HG03378 (cell line): ENCODE measurements around the gene PCDHB7.
"Not testable (repeated sequence)": the region's sequence is repeated elsewhere in the genome, so short reads cannot be mapped to it uniquely, and the experiment has no call there.

Experiments
- ATAC-seq: cut with Tn5 transposase; IDR thresholded peaks from one replicate; pipeline ENCODE4 v1.9.1; 2021; ENCODE audit warnings: mild to moderate bottlenecking, moderate library complexity; ENCODE audit not compliant: unreplicated experiment

The PCDHB7 gene

DNA sequence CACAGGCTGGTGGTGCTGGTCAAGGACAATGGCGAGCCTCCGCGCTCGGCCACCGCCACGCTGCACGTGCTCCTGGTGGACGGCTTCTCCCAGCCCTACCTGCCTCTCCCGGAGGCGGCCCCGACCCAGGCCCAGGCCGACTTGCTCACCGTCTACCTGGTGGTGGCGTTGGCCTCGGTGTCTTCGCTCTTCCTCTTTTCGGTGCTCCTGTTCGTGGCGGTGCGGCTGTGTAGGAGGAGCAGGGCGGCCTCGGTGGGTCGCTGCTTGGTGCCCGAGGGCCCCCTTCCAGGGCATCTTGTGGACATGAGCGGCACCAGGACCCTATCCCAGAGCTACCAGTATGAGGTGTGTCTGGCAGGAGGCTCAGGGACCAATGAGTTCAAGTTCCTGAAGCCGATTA, 43.6 kb downstream of the PCDHB7 start:
- ATAC-seq, result not testable (repeated sequence)

DNA sequence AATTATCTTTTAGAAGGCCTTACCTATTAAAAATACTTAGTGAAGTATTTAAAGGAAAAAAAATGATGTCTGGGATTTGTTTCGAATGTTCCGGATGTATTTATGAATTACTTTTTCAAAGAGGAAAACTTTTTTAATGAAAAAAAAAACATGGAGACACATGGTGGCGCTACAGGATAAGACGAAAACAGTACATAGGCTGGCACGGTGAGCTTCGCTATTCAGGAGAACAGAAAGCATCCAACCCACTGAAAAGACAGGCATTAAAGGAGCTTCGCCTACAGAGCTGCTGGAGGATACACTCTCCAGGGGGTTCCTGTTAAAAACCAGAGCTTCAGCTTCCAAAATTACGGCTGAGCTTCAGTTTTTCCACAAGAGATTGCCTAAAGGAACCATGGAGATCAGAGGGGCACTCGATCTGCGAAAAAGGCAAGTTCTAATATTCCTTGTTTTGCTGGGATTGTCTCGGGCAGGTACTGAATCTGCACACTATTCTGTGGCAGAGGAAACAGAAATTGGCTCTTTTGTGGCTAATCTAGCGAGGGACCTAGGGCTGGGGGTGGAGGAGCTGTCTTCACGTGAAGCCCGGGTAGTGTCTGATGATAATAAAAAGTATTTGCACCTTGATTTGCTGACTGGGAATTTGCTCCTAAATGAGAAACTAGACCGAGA, 50.8 kb downstream of the PCDHB7 start, which contains the start of gene PCDHB14:
PCDHB14 (plus strand) TSS at position 232 of the 672 bp plus-strand sequence; CDS start at position 395, 163 bp downstream.
- ATAC-seq, result no peak

DNA sequence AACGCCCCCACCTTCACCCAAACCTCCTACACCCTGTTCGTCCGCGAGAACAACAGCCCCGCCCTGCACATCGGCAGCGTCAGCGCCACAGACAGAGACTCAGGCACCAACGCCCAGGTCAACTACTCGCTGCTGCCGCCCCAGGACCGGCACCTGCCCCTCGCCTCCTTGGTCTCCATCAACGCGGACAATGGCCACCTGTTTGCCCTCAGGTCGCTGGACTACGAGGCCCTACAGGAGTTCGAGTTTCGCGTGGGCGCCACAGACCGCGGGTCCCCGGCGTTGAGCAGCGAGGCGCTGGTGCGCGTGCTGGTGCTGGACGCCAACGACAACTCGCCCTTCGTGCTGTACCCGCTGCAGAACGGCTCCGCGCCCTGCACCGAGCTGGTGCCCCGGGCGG, 52.4 kb downstream of the PCDHB7 start:
- not testable (repeated sequence) for ATAC-seq

DNA sequence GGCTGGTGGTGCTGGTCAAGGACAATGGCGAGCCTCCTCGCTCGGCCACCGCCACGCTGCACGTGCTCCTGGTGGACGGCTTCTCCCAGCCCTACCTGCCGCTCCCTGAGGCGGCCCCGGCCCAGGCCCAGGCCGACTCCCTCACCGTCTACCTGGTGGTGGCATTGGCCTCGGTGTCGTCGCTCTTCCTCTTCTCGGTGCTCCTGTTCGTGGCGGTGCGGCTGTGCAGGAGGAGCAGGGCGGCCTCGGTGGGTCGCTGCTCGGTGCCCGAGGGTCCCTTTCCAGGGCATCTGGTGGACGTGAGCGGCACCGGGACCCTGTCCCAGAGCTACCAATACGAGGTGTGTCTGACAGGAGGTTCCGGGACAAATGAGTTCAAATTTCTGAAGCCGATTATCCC, 53.0 kb downstream of the PCDHB7 start:
- ATAC-seq, result not testable (repeated sequence)
